ENCODE data around the gene ST6GALNAC5.
"Not testable (repeated sequence)": the region's sequence is repeated elsewhere in the genome, so short reads cannot be mapped to it uniquely, and the experiment has no call there.

Gene ST6GALNAC5

GRCh38 chr1:76866566-76866965 lies 714 bp upstream of the ST6GALNAC5 start:
- DNase-seq (ENCODE audit: low read depth) = no peak

GRCh38 chr1:76868154-76868882 lies 1.0 kb downstream of the ST6GALNAC5 start:
- no peak for DNase-seq (ENCODE audit: low read depth)

DNA sequence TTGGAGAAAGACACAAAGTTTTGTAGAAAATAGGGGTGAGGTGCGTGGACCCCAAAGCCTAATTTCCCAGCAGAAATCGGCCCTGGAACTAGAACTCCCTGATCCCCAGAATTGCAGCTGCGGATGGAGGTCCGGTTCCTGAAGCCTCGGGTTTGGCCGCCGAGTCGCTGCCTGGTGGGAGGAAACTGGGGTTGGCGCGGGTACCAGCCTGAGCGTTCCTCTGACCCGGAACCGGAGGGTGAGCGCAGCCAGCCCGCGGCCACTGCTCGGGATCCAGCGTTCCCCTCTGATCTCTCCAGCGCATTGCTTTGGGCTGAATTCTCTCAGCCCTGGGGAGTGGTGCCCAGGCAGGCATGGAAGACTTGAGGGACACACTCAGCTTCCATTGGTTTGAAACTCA lies 1.6 kb downstream of the ST6GALNAC5 start:
- no peak for DNase-seq (ENCODE audit: low read depth)

- no peak for DNase-seq (ENCODE audit: low read depth)
Measured at GRCh38 chr1:76870037-76870436, 2.8 kb downstream of the ST6GALNAC5 start.

DNA sequence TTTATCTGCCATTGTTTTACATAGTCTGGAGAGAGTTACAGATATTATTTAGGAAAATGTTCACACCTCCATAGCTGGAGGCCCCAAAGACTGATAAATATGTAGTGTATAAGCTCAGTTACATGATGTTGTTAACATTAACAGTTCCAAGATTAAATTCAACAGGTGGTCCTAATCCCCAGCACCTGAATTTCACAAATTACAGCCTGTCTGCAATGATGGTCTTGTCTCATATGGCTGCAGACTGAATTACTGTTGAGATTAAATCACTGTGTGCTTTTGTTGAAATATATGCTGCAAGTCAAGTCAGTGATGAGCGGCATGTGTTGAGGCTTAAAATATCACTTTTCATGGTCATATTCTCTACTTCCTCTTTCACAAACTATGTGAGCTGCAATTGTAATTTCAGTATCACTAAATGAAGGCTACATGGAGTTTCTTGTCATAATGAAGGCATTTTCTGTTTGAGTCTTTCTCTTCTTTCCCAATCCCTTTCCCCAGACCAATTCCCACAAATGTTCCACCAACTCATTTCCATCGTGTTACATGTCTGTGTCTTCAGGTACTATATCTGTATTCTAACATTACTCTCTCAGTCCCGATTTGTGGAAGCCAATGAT lies 4.2 kb downstream of the ST6GALNAC5 start:
- no peak for DNase-seq (ENCODE audit: low read depth)

- no peak for DNase-seq (ENCODE audit: low read depth)
Measured at GRCh38 chr1:76872944-76873343, 5.7 kb downstream of the ST6GALNAC5 start.

GRCh38 chr1:76876655-76877395 lies 9.5 kb downstream of the ST6GALNAC5 start:
- no peak for DNase-seq (ENCODE audit: low read depth)

DNA sequence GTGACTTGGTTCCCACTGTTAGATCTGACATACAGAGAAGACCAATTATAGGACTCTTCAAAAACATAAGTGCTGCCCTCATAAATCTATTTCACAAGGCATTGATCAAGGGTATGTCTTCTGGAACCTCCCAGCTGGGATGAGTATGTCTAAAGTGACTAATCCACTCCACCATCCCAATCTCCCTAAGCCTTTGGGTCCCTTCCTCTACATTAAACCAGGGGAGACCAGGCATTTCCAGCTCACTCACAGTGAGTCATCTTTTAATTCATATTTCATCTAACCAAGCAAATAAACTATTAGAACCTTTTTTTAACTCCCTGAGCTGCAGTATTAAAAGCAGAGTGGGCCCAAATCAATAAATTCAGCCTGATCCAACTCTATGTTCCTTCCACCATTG lies 11.7 kb downstream of the ST6GALNAC5 start:
- DNase-seq (ENCODE audit: low read depth) = not testable (repeated sequence)

GRCh38 chr1:76881762-76882161 lies 14.5 kb downstream of the ST6GALNAC5 start:
- no peak for DNase-seq (ENCODE audit: low read depth)

- no peak for DNase-seq (ENCODE audit: low read depth)
Measured at GRCh38 chr1:76891931-76892622, 24.8 kb downstream of the ST6GALNAC5 start.

- DNase-seq (ENCODE audit: low read depth) = no peak
Measured at GRCh38 chr1:76892675-76893074, 25.4 kb downstream of the ST6GALNAC5 start.

DNA sequence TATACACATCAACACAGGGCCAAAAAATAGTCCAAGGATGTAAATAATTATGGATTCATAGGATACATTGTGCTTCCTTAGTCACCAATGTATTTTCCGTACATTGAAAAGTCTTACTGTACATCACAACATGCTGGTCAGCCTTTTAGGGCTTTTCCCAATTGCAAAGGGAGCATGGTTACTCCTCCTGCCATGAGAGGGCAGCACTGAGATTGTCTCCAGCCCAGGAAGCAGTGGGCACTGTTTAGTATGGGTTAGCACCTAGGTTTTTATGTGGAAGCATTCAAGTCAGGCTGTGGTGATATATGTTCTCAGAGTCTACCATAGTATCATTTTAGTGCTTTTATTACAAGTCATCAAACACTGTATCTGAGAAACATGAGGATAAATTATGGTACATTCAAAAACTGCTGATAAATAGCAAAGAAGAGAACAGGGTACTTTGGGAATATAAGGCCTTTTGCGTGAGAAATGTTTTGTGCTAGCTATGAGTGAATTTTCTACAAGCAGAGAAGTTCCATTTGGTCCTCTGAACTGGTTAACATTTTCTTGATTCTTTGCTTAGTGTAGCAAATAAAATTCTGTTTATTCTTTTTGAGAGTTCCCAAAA lies 34.0 kb downstream of the ST6GALNAC5 start:
- DNase-seq (ENCODE audit: low read depth) = no peak

DNA sequence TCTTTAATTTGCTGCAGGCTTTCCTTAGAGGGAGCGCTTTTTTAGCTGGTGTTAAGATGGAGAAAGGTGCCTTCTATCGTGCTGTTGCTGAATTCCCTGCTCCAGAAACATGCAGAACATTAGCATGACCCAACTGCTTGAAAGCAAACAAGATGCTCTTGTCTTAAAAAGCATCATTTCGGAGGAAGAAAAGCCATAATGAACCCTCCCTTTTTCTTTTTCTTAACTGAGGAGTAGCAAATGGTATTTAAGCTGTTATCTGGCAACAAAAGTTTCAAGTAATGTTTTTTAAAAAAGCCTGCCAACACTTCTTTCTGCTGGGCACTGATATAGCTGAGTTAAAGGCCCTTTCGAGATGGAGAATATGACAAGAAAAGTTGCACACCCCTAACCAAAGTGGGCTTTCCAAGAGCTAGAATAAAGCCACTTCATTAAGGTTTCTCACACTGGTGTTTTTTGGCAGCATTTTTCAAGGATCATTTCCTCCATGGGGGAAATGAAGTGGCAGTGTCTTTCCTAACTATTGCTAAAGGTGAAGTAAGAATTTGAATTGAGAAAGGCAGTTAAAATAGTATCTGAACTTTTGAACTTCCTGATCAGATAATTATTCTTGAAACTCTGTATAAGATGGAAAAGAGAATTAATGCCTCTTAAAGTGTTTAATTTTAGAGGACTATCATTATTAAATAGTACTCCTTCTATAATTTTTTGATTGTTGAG lies 38.8 kb downstream of the ST6GALNAC5 start:
- DNase-seq (ENCODE audit: low read depth) = no peak

DNA sequence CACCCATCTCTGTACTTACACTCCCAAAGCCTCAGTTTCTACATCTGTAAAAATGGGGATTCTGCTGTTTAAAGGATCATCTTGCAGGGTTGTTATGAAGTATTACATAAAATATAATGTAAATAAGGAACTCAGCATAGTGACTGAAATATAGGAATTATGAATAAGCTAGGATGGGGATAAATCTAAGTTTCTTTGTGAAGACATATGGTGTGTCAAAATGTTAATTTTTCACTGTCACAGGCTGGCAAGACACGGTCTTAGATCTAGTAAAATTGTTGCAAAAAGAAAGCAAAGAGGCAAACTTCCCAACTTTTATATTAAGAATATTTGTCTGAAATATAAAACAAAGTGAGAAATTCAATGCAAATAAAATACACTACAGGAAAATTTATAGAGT lies 42.0 kb downstream of the ST6GALNAC5 start:
- DNase-seq (ENCODE audit: low read depth) = no peak

GRCh38 chr1:76919085-76919484 lies 51.8 kb downstream of the ST6GALNAC5 start:
- DNase-seq (ENCODE audit: low read depth) = no peak

- DNase-seq (ENCODE audit: low read depth) = no peak
Measured at GRCh38 chr1:76921590-76921989, 54.3 kb downstream of the ST6GALNAC5 start.

DNA sequence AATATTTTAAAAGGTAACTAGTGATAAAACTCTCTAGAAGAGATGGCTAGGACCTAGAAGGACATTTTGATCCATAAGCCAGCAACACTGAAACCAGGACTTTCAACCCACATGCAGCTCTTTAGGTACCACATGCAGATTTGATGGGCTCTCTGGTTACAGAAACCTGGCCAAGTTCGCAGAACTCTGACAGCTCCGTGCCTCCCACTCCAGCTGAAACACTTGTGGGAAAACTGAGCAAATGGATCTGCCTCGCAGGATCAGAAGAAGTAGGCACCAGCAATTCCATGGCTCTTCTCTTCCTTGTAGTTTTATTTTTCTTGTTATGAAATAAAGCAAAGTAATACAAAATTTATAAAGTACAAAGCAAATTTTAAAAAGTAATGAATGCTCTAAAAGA lies 58.5 kb downstream of the ST6GALNAC5 start:
- no peak for DNase-seq (ENCODE audit: low read depth)

GRCh38 chr1:76928522-76928921 lies 61.2 kb downstream of the ST6GALNAC5 start:
- no peak for DNase-seq (ENCODE audit: low read depth)

DNA sequence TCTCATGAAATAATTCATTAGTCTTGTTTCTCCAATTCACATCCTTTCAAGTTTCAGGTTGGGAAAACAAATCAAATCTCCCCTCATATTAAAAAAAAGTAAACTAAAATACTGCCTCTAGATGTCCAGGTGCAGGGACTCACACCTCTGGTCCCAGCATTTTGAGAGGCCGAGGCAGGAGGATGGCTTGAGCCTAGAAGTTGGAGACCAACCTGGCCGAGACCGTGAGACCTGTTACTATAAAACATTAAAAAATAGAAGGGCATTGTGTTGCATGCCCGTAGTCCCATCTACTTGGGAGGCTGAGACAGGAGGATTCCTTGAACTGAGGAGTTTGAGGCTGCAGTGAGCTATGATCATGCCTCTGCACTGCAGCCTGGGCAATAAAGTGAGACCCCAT lies 61.9 kb downstream of the ST6GALNAC5 start:
- DNase-seq (ENCODE audit: low read depth) = no peak

DNA sequence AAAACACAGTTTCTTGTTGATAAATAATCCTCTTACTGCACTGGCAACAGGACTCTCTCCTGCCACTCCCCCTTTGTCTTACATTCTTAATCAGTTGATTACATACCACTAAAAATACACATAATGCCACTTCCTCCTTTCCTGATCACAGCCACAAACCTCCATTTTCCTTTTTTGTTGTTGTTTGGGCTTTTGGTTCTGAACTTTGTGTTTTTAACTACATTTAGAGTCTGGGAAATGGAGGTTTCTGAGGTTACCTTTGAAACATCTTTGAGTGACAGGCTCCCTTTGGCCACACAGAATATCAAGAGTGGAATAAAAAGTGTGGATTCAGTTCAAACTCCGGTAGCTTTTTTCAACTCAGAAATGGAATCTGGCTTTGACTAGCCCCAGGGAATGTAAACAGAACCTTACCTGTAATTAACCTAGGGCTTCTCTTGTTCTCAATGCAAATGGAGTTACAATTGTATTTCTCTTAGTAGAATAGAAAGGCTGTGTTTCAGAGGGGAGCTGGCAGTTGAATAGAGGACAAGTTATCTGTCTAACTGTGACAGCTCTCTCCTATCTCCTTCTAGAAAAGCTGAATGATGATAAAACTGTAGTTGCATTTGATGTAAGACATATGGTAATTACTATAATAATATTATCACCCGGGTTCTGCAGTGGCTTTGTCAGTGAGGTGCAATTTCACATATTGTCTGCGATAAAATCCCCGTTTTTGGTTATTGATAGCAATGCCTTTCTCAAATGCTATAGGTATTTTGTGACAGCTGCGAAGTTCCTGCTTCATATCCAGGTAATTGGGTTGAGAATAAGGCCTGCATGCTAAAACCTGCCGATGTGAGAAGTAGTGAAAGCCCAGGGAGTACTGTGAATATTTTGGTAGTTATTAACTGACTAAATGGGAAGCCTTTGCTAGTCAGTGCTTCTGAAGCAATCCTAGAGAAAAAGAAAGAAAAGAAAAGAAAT lies 66.9 kb downstream of the ST6GALNAC5 start:
- no peak for DNase-seq (ENCODE audit: low read depth)

Measured in stimulated activated CD4-positive, alpha-beta T cell treated with anti-CD3 and anti-CD28 coated beads, Interleukin-2, amount 100 ng/mL, for 4 hours (primary cell).